Vagina (tissue), 2 donors: ENCODE measurements around the gene B4GALNT4.

Experiments used
- CTCF ChIP-seq, 3 experiments: fragments of 450-650 bp in 2 of 3; fragments of 200-600 bp in 1 of 3; sonication (generic) in 1 of 3; IDR thresholded peaks; one replicate each; pipeline ENCODE4 v1.5.1; 2017 to 2019; ENCODE audit warnings: antibody characterized with exemption in 3 of 3, mild to moderate bottlenecking in 2 of 3, moderate library complexity in 2 of 3
- POLR2AphosphoS5 ChIP-seq, 2 donors: sonication (generic); formaldehyde crosslinking; IDR thresholded peaks; one replicate each; pipeline ENCODE4 v1.9.0; 2017; ENCODE audit warnings: antibody characterized with exemption in 2 of 2, mild to moderate bottlenecking in 2 of 2, low read depth in 1 of 2; ENCODE audit not compliant: insufficient read depth in 1 of 2

GRCh38 chr11:380996-381395, 11.7 kb downstream of the B4GALNT4 start:
- TF ChIP-seq CTCF (IDR thresholded peaks at IDR 0.05) (no peak), POLR2AphosphoS5 (IDR thresholded peaks at IDR 0.05; ENCODE audit: insufficient read depth in 1 of 2, low read depth in 1 of 2) (no peak)
